Lower leg skin (tissue), 3 donors: Measurements from ENCODE around the gene TMTC1.

ENCODE experiments used
- CTCF ChIP-seq, 3 donors: fragments of 450-650 bp; IDR thresholded peaks; one replicate each; pipeline ENCODE4 v1.5.1; 2016; ENCODE audit warnings: antibody characterized with exemption in 3 of 3, mild to moderate bottlenecking in 3 of 3, moderate library complexity in 2 of 3
- POLR2A ChIP-seq, 2 donors: fragments of 450-650 bp; IDR thresholded peaks; one replicate each; pipeline ENCODE4 v1.6.1; 2016 to 2017; ENCODE audit warnings: antibody characterized with exemption in 2 of 2, mild to moderate bottlenecking in 1 of 2, moderate library complexity in 1 of 2

- TF ChIP-seq CTCF (IDR thresholded peaks at IDR 0.05) (no peak), POLR2A (IDR thresholded peaks at IDR 0.05) (no peak)
Measured at GRCh38 chr12:29611906-29612305, 171.8 kb downstream of the TMTC1 start.
